C4-2B (cell line): Measurements from ENCODE around the gene MGAT5B.

ENCODE experiments used
- H3K27ac ChIP-seq: fragments of 450-650 bp; 2 replicates; pipeline ENCODE4 v1.5.1; 2017
- ZFX ChIP-seq: fragments of 450-650 bp; IDR thresholded peaks from 2 replicates; pipeline ENCODE4 v1.6.1; 2017
- TF ChIP-seq, protein P1 (sequence below): fragments of 450-650 bp; conservative IDR thresholded peaks from 2 replicates; pipeline ENCODE4 v1.5.1; 2017; ENCODE audit warnings: mild to moderate bottlenecking

Gene MGAT5B

DNA sequence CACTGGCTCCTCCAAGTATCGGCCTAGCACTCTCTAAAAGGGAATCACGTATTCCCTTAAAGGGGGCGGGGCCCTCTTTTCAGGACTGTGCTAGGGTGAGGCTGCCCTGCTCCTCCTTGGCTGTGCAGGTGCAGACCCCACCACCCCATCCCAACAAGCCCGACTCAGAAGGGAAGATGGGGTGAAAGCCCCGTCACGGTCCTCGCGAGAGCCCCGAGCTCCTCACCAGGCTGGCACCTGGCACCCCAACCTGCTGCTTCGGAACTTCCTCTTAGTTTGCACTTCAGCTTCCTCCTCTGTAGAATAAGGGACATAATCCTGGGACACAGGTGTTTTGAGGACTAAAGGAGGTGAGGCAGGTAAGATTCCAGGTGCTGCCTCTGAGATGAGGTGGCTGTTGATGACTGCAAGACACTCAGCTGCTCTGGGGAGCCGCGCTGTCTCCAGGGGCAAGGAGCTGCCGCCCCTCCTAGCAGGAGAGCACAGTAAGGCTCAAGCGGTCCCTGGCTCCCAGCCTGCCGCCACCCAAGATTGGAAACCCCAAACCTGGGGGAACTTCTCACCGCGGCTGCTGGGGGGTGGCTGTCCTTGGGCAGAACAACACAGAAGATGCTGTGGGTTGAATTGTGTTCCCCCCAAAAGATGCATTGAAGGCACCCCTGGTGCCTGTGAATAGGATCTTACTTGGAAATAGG is 88.8 kb downstream of the MGAT5B start:
- TF ChIP-seq, protein P1, sequence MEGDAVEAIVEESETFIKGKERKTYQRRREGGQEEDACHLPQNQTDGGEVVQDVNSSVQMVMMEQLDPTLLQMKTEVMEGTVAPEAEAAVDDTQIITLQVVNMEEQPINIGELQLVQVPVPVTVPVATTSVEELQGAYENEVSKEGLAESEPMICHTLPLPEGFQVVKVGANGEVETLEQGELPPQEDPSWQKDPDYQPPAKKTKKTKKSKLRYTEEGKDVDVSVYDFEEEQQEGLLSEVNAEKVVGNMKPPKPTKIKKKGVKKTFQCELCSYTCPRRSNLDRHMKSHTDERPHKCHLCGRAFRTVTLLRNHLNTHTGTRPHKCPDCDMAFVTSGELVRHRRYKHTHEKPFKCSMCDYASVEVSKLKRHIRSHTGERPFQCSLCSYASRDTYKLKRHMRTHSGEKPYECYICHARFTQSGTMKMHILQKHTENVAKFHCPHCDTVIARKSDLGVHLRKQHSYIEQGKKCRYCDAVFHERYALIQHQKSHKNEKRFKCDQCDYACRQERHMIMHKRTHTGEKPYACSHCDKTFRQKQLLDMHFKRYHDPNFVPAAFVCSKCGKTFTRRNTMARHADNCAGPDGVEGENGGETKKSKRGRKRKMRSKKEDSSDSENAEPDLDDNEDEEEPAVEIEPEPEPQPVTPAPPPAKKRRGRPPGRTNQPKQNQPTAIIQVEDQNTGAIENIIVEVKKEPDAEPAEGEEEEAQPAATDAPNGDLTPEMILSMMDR, result no peak
- TF ChIP-seq ZFX, result no peak
- H3K27ac ChIP-seq, result no peak overlapping the region

- TF ChIP-seq, protein P1, result no peak
- TF ChIP-seq ZFX, result no peak
- no peak overlapping the region for H3K27ac ChIP-seq
These were observed 89.7 kb downstream of the MGAT5B start for GRCh38 chr17:76957678-76958464.

GRCh38 chr17:76958974-76959373 is 90.8 kb downstream of the MGAT5B start:
- TF ChIP-seq, protein P1, result no peak
- TF ChIP-seq ZFX, result no peak
- no peak overlapping the region for H3K27ac ChIP-seq

- no peak overlapping the region for H3K27ac ChIP-seq
- TF ChIP-seq, protein P1, result no peak
- no peak for TF ChIP-seq ZFX
These were observed 93.7 kb downstream of the MGAT5B start for GRCh38 chr17:76961869-76962268.

DNA sequence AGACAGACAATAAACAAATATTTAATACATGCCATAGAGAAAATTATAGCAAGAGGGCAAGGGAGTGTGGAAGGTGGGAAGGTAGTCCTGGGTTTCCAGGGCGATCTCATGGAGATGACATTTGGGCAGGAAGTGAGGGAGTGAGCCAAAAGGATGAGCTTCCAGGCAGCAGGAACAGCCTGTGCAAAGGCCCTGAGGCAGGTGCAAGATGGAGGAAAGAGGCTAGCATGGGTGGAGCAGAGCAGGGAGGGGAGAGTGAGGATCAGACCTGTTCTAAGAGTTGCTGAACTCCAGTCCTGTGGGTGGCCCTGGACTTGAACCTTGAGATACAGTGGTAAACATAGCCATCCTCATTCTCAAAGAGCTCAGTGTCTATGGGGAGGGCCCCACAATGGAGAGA is 94.7 kb downstream of the MGAT5B start:
- TF ChIP-seq, protein P1, result no peak
- no peak for TF ChIP-seq ZFX

DNA sequence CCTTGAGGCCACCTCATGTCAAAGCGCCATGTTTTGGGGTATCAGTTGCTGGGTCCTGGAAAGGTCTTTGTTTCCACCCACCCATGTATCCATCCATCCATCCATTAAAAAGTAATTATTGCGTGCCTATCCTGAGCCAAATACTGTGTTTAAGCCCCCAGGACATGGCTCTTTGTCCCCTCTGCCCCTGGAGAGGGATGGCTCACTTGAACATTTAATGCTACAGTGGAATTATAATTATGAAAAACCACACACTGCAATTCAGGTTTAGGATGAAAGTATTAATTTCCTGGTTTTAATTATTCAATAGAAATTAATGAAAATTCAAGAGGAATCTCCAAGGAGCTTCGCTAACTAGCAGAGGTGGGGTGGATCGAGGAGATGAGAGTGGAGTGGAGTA is 97.8 kb downstream of the MGAT5B start:
- no peak overlapping the region for H3K27ac ChIP-seq

More for the DNA sequence above, 94.7 kb downstream of the MGAT5B start:
- H3K27ac ChIP-seq, result no peak overlapping the region

More for the DNA sequence above, 97.8 kb downstream of the MGAT5B start:
- TF ChIP-seq, protein P1, result no peak
